Fibroblast of skin of scalp (primary cell): ENCODE data around the gene DNAAF1.
A peak's percentile ranks its signal among the peaks of the same experiment; 100 is the strongest.

Experiments
- DNase-seq: peaks from one replicate; pipeline ENCODE4 v3.0.0-alpha.2; 2013

The DNAAF1 gene

DNA sequence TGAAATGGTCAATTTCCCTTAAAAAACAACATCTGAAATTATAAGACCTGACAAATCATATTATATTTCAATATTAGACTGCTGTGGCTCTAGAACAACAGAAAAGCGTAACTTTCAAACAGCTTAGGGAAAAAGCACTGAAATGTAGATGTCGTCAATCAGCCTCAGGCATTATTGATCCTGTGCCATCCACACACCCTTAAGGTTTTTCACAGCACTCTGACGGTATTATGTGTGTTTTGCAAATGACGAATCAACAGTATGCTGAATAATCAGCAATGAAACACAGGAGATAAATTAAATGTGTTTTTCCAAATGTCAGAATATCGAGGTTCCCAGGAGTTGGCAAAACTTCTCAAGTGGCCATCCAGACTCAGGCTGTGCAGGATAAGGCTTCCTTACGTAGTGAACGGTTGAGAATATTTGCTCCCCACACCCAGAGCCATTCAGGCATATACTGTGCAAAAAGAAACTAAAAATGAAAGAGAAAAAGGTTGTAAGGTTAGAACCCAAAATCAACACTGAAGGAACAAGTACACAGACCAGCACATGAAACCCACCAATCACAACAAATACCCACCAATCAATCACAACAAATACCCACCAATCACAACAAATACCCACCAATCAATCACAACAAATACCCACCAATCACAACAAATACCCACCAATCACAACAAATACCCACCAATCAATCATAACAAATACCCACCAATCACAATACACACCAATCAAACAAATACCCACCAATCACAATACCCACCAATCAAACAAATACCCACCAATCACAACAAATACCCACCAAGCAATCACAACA lies 20.6 kb upstream of the DNAAF1 start:
- DNase-seq = no peak

DNA sequence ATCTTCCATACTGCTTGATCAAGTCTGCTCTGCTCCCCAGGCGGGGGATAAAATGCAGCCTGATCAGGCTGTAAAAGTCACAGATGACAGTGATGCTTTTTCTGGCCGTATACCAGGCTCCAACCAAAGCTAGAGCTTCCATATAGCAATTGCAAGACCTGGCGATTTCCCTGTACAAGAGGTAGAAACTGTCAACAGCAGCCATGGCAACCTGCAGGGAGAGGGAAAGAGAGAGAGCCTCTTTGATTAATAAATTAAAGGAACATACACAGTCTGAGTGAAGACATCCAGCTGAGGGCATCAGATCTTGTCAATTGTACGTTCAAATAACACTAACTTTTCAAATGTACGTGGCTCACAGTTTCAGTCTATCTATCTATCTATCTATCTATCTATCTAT lies 14.0 kb upstream of the DNAAF1 start:
- no peak for DNase-seq

DNA sequence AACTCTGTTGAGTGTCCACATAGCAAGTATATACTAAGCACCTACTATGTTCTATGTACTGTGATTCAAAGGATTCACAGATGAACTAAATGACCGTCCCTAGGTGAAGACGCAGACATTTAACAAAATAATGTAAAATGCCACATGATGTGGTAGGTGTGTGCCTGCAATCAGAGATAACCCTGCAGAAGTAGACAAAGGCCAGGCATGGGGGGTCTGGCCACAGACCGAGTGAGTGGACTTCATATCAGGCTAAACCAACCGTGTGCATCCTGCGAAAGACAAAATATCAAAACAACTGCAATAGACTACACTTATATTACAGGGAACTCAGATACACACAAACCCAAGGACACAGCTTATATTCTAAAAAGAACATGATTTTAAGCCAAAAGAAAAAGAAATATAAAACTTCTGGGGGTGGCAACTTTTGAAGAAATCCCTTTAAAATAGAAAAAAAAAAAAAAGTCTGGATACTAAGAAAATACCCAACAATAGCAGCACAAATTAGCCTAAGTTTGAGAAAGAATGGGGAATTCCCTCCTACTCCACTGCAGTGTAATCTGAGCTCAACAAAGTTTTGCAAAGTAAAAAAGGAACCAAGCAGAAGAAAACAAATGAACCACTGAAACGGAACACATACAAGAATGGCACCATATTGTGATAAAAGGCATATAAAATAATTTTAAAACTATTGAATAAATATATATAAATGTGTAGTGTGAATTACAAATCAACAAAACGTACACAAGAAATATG lies 12.4 kb upstream of the DNAAF1 start:
- no peak for DNase-seq

DNA sequence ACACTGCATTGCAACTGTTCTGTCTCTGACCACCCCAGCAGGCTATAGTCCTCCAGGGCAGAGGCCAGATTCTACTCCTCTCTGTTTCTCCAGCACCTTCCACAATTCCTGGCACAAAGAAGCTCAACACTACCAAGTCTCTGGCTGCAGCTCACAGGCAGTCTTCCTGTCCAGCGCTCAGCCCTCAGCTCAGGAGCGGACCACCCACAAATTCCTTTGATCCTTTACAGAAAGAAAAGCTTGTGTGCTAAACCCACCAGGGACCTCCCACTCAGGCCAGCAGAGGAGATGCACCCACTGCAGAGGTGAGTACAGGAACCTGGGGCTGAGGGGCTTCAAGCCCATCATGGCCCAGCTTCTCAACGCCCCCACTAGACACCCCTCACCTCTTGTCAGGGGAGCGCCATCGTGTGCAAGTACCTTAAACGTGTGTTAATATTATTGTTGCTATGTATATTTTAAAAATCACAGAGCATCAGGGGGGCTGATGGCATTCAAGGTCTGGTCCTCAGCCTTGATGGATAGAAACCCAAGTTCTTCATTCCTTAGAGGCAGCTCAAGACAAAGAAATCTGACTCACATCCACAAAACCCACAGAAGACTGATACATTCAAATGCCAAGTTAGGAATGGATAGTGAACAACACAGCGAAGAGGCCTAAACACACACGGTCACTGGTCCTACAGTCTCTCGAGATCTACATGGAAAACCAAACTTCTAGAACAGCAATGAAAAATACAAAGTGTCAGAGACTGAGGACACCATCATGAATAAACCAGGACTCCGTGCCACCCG lies 8.6 kb upstream of the DNAAF1 start:
- DNase-seq = peak; percentile 26

DNA sequence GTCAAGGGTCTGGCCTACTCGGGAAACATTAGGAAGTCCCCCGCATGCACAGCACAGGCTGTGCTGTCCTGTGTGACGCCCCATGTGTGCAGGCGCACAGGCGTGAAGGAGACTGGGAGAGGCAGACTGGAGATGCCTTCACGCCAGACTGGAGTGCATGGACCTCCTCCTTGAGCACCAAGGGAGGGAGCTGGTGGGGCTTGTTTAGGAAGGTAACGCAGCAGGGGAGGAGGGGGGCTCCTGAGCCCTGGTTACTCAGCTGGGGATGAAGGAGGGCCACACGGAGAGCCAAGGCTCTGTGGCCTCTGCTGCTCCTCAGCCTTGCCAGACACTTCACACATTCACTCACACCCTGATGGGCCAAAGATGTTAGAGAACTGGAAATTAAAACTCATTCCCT lies 7.8 kb upstream of the DNAAF1 start:
- no peak for DNase-seq

DNA sequence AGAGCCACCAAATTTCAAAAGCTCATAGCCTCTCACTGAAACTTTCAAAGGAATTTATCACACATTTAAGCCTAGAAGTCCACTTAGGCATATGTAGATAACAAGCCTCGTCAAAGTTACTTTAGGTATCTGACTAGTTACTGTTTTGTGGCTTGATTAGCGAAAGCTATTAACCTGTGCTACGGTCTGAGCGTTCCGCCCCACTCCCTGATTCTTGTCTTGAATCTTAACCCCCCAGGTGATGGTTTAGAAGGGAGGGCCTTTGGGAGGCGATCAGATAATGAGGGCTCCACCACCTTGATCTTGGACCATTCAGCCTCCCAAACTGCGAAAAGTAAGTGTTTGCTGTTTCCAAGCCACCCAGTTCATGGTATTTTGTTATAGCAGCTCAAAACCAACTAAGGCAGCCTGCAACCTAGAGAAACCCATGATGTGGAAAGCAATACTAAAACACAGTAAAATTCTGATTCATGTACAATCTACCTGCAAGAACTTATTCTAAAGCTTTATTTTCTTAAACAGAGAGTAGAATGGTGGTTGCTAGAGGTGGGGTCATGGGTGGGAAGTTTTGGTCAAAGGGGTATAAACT lies 7.2 kb upstream of the DNAAF1 start:
- no peak for DNase-seq

DNA sequence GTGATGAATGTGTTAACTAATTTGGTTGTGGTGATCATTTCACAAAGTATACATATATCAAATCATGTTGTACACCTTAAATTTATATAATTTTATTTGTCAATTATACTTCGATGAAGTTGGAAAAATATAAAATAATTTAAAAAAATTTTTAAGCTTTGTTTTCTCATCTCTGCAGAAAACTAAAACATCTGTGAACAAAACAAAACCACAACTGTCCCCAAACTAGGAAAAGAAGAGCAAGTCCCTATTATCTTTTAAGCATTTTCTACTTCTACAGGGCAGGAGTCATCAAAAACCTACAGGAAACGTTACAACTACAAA lies 6.6 kb upstream of the DNAAF1 start:
- no peak for DNase-seq

DNA sequence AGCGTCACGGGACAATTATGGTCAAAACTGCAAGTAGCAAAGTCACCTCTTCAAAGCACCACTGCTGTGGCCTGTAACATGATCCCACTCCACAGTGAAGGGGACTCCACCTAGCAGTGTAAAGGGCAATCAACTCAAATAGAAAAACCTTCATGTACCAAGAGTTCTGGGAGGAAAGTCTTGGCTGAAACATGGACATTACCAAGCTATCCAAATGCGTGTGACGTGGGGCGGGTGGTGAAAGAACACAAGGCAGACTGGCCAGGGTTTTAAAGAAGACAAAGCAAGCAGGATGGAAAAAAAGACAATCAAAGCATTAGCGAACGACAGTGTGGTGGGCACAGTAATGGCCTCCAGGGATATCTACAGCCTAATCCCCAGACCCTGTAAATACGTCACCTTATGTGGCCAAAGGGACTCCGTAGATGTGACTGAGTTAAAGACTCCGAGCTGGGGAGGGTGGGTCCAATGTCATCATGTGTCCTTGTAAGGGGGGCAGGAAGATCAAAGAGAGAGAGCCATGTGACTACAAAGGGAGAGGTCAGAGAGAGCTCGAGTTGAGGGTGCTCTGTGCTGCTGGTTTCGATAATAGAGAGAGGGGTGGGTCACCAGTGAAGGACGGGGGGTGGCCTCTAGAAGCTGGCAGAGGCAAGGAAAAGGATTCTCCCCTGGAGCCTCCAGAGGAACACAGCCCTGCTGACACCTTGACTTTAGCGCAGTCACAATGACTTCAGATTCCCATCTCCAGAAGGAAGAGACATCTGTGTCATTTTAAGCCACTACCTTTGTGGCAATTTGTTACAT lies 6.1 kb upstream of the DNAAF1 start:
- DNase-seq = no peak

DNA sequence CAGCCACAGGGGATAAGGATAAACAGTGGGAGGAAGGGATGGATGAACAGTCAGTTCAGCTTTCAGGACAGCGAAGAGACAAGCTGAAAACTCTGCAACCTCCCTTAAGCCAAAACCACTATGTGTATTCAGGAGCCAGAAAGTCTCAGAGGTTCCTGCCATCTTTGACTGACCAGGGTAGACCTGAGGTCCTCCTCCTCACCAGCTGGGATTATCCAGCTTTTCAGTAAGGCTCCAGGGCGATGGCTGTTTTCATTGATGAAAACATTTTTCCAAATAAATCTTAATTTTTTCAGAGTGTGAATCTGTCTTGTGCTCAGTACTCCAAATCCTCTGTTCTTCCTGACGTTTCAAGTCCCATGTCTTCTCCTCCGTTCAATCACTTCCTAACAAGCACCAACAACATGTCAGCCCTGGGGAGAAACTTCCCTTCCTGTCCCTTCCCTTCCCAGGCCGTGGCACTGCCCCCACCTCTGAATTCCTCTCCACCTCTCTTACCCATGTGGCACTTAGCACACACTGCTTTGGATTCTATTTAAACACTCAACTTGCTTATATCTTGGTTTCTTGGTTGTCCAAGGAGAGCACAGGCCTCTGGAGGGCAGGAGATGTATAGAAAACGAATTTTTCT lies 5.4 kb upstream of the DNAAF1 start:
- no peak for DNase-seq

DNA sequence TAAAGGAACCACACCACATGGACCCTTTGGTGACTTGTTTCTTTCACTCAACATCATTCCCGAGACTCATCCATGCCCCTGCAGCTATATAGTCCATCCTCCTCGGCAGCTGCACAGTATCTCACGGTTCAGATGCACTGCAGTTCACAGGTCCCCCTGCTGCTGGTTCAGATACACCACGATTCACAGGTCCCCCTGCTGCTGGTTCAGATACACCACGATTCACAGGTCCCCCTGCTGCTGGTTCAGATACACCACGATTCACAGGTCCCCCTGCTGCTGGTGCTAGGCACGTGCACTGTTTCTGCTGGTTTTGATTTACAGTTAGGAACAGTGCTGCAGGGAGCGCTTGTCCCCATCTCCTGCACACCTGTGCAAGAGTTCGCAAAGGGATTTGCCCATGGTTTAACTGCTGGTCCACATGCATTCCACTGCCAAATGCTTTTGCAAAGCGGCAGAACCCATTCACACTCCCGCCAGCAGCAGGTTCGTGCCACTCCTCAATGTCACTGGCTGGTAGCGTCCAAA lies 3.9 kb upstream of the DNAAF1 start:
- DNase-seq = no peak

DNA sequence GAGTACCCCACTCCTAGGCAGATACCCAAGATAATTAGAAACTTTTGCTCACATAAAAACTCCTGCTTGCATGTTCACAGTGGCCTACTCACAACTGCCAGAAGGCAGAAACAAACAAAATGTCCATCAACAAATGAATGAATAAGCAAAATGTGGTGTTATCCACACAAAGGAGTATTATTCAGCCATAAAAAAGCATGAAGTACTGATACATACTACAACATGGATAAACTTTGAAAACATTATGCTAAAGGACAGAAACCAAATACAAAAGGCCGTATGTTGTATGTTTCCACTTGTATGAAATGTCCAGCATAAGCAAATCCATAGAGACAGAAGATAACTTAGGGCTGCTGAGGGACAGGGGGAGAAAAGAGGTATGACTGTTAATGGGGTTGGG lies 2.0 kb upstream of the DNAAF1 start:
- DNase-seq = no peak

DNA sequence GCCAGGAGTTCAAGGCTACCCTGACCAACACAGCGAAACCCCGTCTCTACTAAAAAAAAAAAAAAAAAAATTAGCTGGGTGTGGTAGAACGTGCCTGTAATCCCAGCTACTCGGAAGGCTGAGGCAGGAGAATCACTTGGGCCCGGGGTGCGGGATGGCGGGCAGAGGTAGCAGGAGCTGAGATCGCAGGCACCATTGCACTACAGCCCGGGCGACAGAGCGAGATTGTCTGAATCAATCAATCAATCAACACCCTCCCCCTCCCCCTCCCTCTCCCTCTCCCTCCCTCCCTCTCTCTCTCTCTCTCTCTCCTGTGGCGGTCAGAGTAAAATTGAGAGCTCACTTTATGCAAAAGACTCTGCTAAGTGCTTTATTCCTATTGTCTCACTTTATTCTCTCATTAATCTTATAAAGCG lies 1.3 kb upstream of the DNAAF1 start:
- DNase-seq = no peak

DNA sequence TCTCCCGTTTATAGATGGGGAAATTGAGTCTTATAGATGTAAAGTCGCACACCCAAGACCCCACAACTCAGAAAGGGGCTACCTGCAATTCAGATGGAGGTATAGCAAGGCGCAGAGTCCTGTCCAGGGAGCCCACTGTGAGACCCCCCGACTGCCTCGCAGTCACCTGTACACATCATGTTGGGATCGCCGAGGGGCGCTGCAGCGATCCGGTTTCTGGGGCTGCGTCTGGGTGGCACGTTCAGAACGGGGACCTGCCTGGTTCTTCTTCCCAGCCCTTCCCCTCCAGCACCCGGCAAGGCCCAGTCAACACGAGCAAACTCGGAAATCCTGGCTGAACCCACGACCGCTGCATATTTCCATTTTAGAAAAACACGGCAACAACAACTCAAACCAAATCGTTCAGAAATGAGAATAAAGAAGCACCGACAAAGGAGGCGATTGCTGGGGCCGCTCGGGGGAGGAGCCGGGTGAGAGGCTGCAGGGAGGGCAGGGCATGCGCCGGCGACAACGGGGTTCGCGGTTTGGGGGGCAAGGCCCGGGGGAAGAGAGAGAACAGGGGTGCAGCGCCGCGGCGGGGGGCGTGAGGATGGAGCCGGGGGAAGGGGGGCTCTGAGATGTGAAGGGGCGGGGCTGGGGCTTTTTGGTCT lies 774 bp upstream of the DNAAF1 start:
- DNase-seq = no peak

DNA sequence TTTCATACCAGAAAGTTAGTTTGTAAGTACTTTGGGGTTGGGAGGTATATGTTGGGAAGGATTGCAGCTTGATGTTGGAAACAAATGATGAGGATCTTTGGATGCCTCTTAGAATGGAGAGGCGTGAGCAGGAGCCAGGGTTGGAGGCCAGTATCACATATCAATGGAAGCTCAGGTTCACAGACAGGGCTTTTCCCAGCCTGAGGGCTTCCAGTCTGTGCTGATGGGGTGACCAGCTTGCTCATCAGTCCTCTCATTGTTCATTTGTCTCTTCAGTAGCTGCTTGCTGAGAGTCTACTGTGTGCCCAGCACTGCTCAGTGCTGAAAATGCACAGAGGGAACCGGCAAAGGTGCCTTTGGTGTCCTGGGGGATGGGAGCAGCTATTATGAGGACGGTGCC lies 5.8 kb downstream of the DNAAF1 start:
- no peak for DNase-seq

DNA sequence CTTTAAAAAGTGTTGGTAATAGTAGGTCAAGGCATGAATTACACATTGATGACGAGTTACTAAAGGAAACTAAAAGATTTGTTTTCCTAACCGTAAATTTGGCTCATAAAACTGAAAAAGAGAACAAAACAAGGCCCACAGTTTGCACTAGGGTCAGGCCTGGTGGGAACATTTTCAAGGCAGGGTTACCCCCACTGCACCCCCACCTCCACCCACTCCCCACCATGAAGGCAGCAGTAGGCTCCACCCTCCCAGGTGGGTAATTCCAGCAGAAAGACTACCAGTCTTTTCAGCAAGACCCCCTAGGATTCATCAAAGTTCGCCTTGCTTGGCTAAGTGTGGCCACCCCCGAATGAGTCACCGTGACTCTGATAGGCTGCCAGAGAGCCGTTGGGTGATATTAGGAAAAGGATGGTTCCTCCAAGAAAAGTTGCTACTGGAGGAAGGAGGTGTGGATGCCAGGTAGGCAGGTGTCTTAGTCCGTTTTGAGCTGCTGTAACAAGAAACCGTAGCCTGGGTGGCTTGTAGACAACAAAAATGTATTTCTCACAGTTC lies 8.6 kb downstream of the DNAAF1 start:
- no peak for DNase-seq

DNA sequence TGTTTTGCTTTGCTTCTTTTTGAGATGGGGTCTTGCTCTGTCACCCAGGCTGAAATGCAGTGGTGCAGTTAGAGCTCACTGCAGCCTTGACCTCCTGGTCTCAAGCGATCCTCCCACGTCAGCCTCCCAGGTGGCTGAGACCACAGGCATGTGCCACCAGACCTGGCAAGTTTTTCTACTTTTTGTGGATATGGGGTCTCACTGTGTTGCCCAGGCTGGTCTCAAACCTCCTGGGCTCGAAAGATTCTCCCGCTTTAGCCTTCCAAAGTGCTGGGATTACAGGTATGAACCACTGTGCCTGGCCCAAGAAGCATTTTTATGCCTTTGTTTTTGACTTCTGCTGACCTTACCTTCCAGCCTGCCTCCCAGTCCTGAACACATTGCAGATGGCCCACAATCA lies 10.1 kb downstream of the DNAAF1 start:
- no peak for DNase-seq

DNA sequence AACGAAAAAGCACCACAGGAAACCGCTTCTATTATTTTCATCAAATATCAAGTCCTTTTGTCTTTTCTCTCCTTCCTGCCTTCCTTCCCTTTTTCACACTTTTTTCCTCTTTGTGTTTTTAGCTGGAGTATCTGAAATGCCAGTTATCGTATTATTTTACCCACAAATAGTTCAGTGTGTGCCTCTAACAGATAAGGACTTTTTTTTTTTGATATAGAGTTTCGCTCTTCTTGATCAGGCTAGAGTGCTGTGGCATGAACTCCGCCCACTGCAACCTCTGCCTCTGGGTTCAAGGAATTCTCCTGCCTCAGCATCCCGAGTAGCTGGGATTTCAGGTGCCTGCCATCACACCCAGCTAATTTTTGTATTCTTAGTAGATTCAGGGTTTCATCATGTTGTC lies 10.7 kb downstream of the DNAAF1 start:
- DNase-seq = no peak

DNA sequence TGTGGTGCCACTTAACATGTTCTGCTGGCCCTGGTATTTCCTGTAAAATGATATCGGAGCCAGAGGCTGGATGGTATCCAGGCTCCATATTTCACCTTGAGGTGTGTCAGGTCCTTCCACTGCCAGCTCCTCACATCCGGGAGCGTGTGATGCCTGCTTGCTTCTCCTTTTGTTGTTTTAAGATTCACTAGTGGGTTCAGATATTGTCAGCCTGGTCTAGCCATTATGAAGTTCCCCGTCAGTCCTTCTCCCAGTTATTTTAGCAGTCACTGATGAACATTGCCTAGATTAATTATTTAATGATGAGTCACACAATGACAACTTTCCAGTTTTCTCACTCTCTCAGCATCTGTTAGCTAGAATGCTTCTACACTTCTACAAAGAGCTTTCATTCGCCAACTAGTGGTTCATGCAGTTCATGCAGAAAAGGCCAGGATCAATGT lies 11.3 kb downstream of the DNAAF1 start:
- no peak for DNase-seq

DNA sequence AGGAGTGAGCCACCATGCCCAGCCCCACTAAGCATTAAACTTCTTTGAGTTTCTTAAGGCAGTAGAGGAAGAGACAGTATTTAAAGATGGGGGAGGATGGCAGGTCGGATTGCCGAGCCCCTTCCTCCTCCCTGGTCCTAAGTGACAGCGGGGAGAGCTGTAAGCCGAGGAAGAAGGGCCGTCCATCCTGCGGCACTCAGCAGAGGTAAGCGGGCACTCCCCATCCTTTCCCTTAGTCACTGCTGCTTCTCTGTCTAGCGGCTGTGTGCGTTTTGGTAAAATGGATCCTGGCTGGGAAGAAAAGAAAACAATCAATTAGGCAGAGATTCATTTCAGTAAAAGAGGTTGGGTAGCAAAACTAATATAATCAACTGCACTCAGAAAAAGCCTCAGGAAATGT lies 13.9 kb downstream of the DNAAF1 start:
- no peak for DNase-seq

DNA sequence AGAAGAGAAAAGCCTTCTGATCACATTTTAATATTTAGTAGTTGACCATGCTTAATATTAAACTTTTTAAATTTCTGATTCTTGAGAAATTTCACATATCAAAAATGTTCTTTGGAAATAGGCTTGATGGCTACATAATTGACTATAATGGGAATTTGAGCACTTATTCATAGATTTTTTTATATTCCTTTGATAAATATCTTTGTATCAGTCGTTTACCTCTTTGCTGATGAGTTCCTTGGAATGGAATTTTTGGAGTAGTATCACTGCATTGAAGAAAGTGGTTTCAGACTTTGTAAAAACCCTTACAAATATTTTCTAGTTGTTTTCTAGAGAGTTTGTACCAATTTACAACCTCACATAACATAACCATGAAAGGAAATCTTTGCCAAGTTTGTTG lies 14.7 kb downstream of the DNAAF1 start:
- DNase-seq = no peak

DNA sequence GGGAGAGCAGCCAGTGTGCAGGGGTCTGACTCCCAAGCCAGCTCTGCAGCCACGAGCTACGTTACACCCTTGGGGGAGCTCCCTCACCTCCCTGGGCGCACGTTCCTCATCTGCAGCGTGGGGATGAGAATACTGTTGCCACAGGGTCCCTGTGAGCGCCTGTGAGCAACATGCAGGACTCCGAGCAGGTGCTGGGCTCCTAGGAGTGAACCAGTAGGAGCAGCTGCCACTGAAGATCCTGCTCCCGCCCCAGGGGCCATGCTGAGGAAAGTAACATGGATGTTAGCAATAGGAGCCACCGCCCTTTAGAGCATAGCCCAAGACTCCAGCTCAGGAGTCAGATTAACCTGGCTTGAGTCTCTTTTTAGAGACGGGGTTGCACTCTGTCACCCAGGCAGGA lies 15.9 kb downstream of the DNAAF1 start:
- DNase-seq = no peak
